ENCODE measurements around the gene PDCD6IP.
"Not testable (repeated sequence)": the region's sequence is repeated elsewhere in the genome, so short reads cannot be mapped to it uniquely, and the experiment has no call there.

GRCh38 chr3:33855407-33855806, 57.0 kb downstream of the PDCD6IP start:
- TF ChIP-seq, protein P1, sequence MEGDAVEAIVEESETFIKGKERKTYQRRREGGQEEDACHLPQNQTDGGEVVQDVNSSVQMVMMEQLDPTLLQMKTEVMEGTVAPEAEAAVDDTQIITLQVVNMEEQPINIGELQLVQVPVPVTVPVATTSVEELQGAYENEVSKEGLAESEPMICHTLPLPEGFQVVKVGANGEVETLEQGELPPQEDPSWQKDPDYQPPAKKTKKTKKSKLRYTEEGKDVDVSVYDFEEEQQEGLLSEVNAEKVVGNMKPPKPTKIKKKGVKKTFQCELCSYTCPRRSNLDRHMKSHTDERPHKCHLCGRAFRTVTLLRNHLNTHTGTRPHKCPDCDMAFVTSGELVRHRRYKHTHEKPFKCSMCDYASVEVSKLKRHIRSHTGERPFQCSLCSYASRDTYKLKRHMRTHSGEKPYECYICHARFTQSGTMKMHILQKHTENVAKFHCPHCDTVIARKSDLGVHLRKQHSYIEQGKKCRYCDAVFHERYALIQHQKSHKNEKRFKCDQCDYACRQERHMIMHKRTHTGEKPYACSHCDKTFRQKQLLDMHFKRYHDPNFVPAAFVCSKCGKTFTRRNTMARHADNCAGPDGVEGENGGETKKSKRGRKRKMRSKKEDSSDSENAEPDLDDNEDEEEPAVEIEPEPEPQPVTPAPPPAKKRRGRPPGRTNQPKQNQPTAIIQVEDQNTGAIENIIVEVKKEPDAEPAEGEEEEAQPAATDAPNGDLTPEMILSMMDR (IDR thresholded peaks at IDR 0.05): not testable (repeated sequence)
- TF ChIP-seq POLR2A, POLR2AphosphoS5 (IDR thresholded peaks at IDR 0.05): not testable (repeated sequence)

Measured in breast epithelium (tissue), 3 donors.